Panc1 (cell line): Measurements from ENCODE around the gene OSBPL10. TPM values are rescaled to one million over a fixed set of nuclear protein-coding genes. Genes with fewer than 3 reads are reported as not detected.
"Not testable (repeated sequence)": the region's sequence is repeated elsewhere in the genome, so short reads cannot be mapped to it uniquely, and the experiment has no call there.

Source experiments
- ATAC-seq: fragments of 200-7000 bp; cut with Tn5 transposase; 2 replicates; pipeline ENCODE4 v1.9.1; 2020; ENCODE audit warnings: mild to moderate bottlenecking, moderate library complexity
- BruUV-seq: library from RNA; stranded (reverse); fragments of 400-500 nt; replicated peaks from 2 replicates; lab custom pipeline; 2021; lab: Mats Ljungman, UMichigan
- CTCF ChIA-PET: fragments of 300-600 bp; sonication (Branson Sonifier 250); formaldehyde crosslinking; loops from one replicate; lab custom pipeline; 2022; ENCODE audit warnings: antibody characterized with exemption; lab: Charles Lee
- POLR2A ChIA-PET: fragments of 300-600 bp; sonication (Branson Sonifier 250); formaldehyde crosslinking; loops from one replicate; lab custom pipeline; 2022; ENCODE audit warnings: antibody characterized with exemption; lab: Charles Lee
- DNase-seq: peaks from one replicate; pipeline ENCODE4 v3.0.0-alpha.2; 2010; ENCODE audit warnings: low read depth, low spot score
- H3K27ac ChIP-seq: 2 replicates; pipeline ENCODE4 v1.5.1; 2011; ENCODE audit warnings: mild to moderate bottlenecking, low read length, inconsistent platforms
- H3K27me3 ChIP-seq: fragments of 200-500 bp; sonication (Bioruptor generic); 2 replicates; pipeline ENCODE4 v1.6.0; 2014; ENCODE audit warnings: low read length, inconsistent platforms; ENCODE audit not compliant: control insufficient read depth, insufficient read depth
- H3K36me3 ChIP-seq: fragments of 200-500 bp; sonication (Bioruptor generic); 2 replicates; pipeline ENCODE4 v1.5.1; 2014; ENCODE audit warnings: inconsistent platforms, mild to moderate bottlenecking, low read length, moderate library complexity; ENCODE audit not compliant: control insufficient read depth, insufficient read depth
- H3K4me1 ChIP-seq: 2 replicates; pipeline ENCODE4 v1.5.1; 2011; ENCODE audit warnings: inconsistent platforms, mild to moderate bottlenecking, low read length, moderate library complexity; ENCODE audit not compliant: control insufficient read depth, insufficient read depth
- H3K4me3 ChIP-seq, 2 experiments: 2 replicates each; pipeline ENCODE4 v1.5.1; 2011 to 2012; ENCODE audit warnings: low read depth in 2 of 2, low read length in 2 of 2, mild to moderate bottlenecking in 2 of 2, inconsistent platforms in 1 of 2, moderate library complexity in 1 of 2
- H3K9me3 ChIP-seq: fragments of 200-500 bp; sonication (Bioruptor generic); 2 replicates; pipeline ENCODE4 v1.5.1; 2014; ENCODE audit warnings: low read depth, mild to moderate bottlenecking, inconsistent platforms, low read length, moderate library complexity; ENCODE audit not compliant: control insufficient read depth, insufficient read depth
- POLR2AphosphoS5 ChIP-seq: IDR thresholded peaks from 2 replicates; pipeline ENCODE4 v1.6.1; 2012; ENCODE audit warnings: mild to moderate bottlenecking, low read depth, low read length, moderate library complexity
- SIN3A ChIP-seq: IDR thresholded peaks from 2 replicates; pipeline ENCODE4 v1.6.1; 2012; ENCODE audit warnings: low read depth, mild to moderate bottlenecking, low read length, moderate library complexity, borderline replicate concordance; ENCODE audit not compliant: insufficient read depth
- TCF7L2 ChIP-seq: IDR thresholded peaks from 2 replicates; pipeline ENCODE4 v1.6.1; 2011; ENCODE audit warnings: mild to moderate bottlenecking, low read depth, low read length, inconsistent platforms
- in situ Hi-C: cut with HindIII; loops from 2 replicates; pipeline ENCODE4 v1.10.0; 2016; ENCODE audit warnings: low sequenced_read_pairs, low pct_unique_long_range_greater_than_20kb
- intact Hi-C: fragments of 100-400 bp; cut with micrococcal nuclease; formaldehyde crosslinking; loops from one replicate; pipeline ENCODE4 v1.10.0; 2022; ENCODE audit not compliant: unreplicated experiment
- total RNA-seq: library from RNA; stranded (reverse); gene quantifications from one replicate; pipeline ENCODE4 v1.2.1, GENCODE V29; 2021; ENCODE audit not compliant: unreplicated experiment
- TF ChIP-seq, protein P1 (sequence below): fragments of 450-650 bp; IDR thresholded peaks from 2 replicates; pipeline ENCODE4 v1.5.1; 2017; ENCODE audit warnings: mild to moderate bottlenecking
- TF ChIP-seq, protein P2 (sequence below), 2 experiments: IDR thresholded peaks; 2 replicates each; pipeline ENCODE4 v1.6.1; 2011 to 2012; ENCODE audit warnings: low read depth in 2 of 2, control low read depth in 1 of 2, low read length in 1 of 2, mild to moderate bottlenecking in 1 of 2, moderate library complexity in 1 of 2; ENCODE audit not compliant: insufficient read depth in 1 of 2

OSBPL10 gene
- total RNA-seq, 1 experiment from 2014 or later: 88.1 TPM

DNA sequence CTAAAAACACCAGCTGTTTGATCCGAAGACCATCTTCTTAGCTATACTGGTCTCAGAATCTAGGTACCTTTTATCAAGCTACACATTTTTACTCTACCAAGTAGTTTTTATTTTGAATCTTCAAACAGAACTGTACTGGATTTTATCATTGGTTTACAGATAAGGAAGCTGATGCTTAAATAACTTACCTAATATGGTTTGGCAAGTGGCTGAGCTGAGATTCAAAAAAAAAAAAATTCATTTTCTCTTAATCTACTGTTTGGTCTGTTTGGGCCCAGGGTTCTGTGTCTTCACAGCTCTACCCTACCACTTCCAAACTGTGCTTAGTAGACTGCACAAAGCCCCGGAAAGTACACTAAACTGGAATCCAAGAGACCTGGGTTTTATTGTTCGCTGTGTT is 36.2 kb upstream of the OSBPL10 start:
- H3K36me3 ChIP-seq: no peaks in the 10 kb centered on the region
- H3K9me3 ChIP-seq: no peaks in the 10 kb centered on the region
- H3K4me3 ChIP-seq: no peak overlapping the region
- TF ChIP-seq POLR2AphosphoS5 (no peak), SIN3A (no peak), TCF7L2 (no peak)
- TF ChIP-seq, protein P1, sequence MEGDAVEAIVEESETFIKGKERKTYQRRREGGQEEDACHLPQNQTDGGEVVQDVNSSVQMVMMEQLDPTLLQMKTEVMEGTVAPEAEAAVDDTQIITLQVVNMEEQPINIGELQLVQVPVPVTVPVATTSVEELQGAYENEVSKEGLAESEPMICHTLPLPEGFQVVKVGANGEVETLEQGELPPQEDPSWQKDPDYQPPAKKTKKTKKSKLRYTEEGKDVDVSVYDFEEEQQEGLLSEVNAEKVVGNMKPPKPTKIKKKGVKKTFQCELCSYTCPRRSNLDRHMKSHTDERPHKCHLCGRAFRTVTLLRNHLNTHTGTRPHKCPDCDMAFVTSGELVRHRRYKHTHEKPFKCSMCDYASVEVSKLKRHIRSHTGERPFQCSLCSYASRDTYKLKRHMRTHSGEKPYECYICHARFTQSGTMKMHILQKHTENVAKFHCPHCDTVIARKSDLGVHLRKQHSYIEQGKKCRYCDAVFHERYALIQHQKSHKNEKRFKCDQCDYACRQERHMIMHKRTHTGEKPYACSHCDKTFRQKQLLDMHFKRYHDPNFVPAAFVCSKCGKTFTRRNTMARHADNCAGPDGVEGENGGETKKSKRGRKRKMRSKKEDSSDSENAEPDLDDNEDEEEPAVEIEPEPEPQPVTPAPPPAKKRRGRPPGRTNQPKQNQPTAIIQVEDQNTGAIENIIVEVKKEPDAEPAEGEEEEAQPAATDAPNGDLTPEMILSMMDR: no peak
- TF ChIP-seq, protein P2, sequence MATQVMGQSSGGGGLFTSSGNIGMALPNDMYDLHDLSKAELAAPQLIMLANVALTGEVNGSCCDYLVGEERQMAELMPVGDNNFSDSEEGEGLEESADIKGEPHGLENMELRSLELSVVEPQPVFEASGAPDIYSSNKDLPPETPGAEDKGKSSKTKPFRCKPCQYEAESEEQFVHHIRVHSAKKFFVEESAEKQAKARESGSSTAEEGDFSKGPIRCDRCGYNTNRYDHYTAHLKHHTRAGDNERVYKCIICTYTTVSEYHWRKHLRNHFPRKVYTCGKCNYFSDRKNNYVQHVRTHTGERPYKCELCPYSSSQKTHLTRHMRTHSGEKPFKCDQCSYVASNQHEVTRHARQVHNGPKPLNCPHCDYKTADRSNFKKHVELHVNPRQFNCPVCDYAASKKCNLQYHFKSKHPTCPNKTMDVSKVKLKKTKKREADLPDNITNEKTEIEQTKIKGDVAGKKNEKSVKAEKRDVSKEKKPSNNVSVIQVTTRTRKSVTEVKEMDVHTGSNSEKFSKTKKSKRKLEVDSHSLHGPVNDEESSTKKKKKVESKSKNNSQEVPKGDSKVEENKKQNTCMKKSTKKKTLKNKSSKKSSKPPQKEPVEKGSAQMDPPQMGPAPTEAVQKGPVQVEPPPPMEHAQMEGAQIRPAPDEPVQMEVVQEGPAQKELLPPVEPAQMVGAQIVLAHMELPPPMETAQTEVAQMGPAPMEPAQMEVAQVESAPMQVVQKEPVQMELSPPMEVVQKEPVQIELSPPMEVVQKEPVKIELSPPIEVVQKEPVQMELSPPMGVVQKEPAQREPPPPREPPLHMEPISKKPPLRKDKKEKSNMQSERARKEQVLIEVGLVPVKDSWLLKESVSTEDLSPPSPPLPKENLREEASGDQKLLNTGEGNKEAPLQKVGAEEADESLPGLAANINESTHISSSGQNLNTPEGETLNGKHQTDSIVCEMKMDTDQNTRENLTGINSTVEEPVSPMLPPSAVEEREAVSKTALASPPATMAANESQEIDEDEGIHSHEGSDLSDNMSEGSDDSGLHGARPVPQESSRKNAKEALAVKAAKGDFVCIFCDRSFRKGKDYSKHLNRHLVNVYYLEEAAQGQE (IDR thresholded peaks at IDR 0.05; ENCODE audit: insufficient read depth in 1 of 2, low read depth in 2 of 2, low read length in 1 of 2): no peak
- no TSS peak for BruUV-seq
- CTCF ChIA-PET: interaction anchor here (0.5 kb wide), 1 partner anchor 400 kb away, joined by 4 read pairs; no protein-coding TSS in a partner anchor
- H3K27ac ChIP-seq: no peak overlapping the region; the same call in 1 of the 2 replicates
- in situ Hi-C loops: no loop called here
- POLR2A ChIA-PET: interaction anchor here (0.6 kb wide), 1 partner anchor 29 kb away, joined by 4 read pairs; no protein-coding TSS in a partner anchor
- no peak for DNase-seq
- intact Hi-C loops: no loop called here
- no peaks in the 10 kb centered on the region for H3K27me3 ChIP-seq
- no peaks in the 10 kb centered on the region; the same call in 1 of the 2 replicates for H3K4me1 ChIP-seq
- ATAC-seq: no peak

DNA sequence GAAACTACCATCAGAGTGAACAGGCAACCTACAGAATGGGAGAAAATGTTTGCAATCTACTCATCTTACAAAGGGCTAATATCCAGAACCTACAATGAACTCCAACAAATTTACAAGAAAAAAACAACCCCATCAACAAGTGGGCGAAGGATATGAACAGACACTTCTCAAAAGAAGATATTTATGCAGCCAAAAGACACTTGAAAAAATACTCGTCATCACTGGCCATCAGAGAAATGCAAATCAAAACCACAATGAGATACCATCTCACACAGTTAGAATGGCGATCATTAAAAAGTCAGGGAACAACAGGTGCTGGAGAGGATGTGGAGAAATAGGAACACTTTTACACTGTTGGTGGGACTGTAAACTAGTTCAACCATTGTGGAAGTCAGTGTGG is 34.6 kb upstream of the OSBPL10 start:
- in situ Hi-C loops, BruUV-seq, H3K27me3 ChIP-seq, H3K9me3 ChIP-seq, DNase-seq, H3K4me1 ChIP-seq, H3K36me3 ChIP-seq, H3K4me3 ChIP-seq, intact Hi-C loops, CTCF ChIA-PET, POLR2A ChIA-PET, H3K27ac ChIP-seq, ATAC-seq: not testable (repeated sequence)

DNA sequence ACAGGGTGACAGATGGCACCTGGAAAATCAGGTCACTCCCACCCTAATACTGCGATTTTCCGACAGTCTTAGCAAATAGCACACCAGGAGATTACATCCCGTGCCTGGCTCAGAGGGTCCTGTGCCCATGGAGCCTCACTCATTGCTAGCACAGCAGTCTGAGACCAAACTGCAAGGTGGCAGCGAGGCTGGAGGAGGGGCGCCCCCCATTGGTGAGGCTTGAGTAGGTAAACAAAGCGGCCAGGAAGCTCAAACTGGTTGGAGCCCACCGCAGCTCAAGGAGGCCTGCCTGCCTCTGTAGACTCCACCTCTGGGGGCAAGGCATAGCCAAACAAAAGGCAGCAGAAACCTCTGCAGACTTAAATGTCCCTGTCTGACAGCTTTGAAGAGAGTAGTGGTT is 29.6 kb upstream of the OSBPL10 start:
- DNase-seq, H3K27ac ChIP-seq, POLR2A ChIA-PET, ATAC-seq, intact Hi-C loops, H3K27me3 ChIP-seq, H3K4me3 ChIP-seq, H3K9me3 ChIP-seq, in situ Hi-C loops, H3K4me1 ChIP-seq, H3K36me3 ChIP-seq, BruUV-seq, CTCF ChIA-PET: not testable (repeated sequence)
